ENCODE results near the gene LGALS3BP. TPM values are rescaled to one million over a fixed set of nuclear protein-coding genes. Genes with fewer than 3 reads are reported as not detected.
A peak's percentile ranks its signal among the peaks of the same experiment; 100 is the strongest.

Gene LGALS3BP
- total and polyA plus RNA-seq, 2 of the 13 experiments (the other 11 are each of a cell fraction or from before 2014, with no cell fraction given) = 137 to 332 TPM

GRCh38 chr17:78962345-78962983 is 17.3 kb downstream of the LGALS3BP start (continued):
- TF ChIP-seq SNAPC4 (CRISPR knock-in tag; IDR thresholded peaks at IDR 0.05) (no peak), DZIP1 (CRISPR knock-in tag; IDR thresholded peaks at IDR 0.05) (no peak), ZNF207 (IDR thresholded peaks at IDR 0.05; ENCODE audit: borderline replicate concordance) (no peak), ARID2 (CRISPR knock-in tag; IDR thresholded peaks at IDR 0.05; ENCODE audit: borderline replicate concordance) (no peak), MAFK (conservative IDR thresholded peaks at IDR 0.05 in 1 of 2, IDR thresholded peaks at IDR 0.05 in 1 of 2; ENCODE audit: low read length in 2 of 2) (no peak), LCORL (IDR thresholded peaks at IDR 0.05) (peak; percentile 6; the same call in 1 of the 2 replicates), LCORL (CRISPR knock-in tag; IDR thresholded peaks at IDR 0.05) (peak; percentile 91), ERF (CRISPR knock-in tag; IDR thresholded peaks at IDR 0.05) (peak; percentile 67; the same call in 1 of the 2 replicates), SMYD3 (CRISPR knock-in tag; IDR thresholded peaks at IDR 0.05) (no peak), NFAT5 (CRISPR knock-in tag; IDR thresholded peaks at IDR 0.05) (no peak), ZNF619 (CRISPR knock-in tag; IDR thresholded peaks at IDR 0.05) (peak; percentile 93), GPBP1L1 (CRISPR knock-in tag; IDR thresholded peaks at IDR 0.05) (no peak), IKZF4 (CRISPR knock-in tag; IDR thresholded peaks at IDR 0.05; ENCODE audit: borderline replicate concordance, low read depth, not compliant biosample characterization) (no peak), SAFB2 (CRISPR knock-in tag; IDR thresholded peaks at IDR 0.05; ENCODE audit: borderline replicate concordance, low read depth) (no peak), ARNT (IDR thresholded peaks at IDR 0.05) (no peak)

Measured in HepG2 (cell line).